ENCODE measurements around the gene PAM. TPM values are rescaled to one million over a fixed set of nuclear protein-coding genes. Genes with fewer than 3 reads are reported as not detected.

Gene PAM
- total RNA-seq, 2 experiments from 2014 or later, result 15.0 to 15.9 TPM

- Mint-ChIP-seq H3K27ac (no peak overlapping the region), H3K4me1 (no peaks in the 10 kb centered on the region), H3K36me3 (ENCODE audit: low read depth) (no peaks in the 10 kb centered on the region), H3K9me3 (no peaks in the 10 kb centered on the region), H3K4me3 (no peak overlapping the region), H3K27me3 (no peaks in the 10 kb centered on the region)
- no peak for DNase-seq
- POLR2A ChIA-PET, result no interaction called here
- CTCF ChIA-PET, result no interaction called here
These were observed 161.0 kb downstream of the PAM start for GRCh38 chr5:102916109-102916508.

- POLR2A ChIA-PET, result no interaction called here
These were observed 164.0 kb downstream of the PAM start for GRCh38 chr5:102918986-102919610.

GRCh38 chr5:102920762-102921161 is 165.7 kb downstream of the PAM start:
- Mint-ChIP-seq H3K36me3 (ENCODE audit: low read depth) (no peaks in the 10 kb centered on the region), H3K27me3 (no peaks in the 10 kb centered on the region), H3K27ac (no peak overlapping the region), H3K9me3 (no peaks in the 10 kb centered on the region), H3K4me1 (no peaks in the 10 kb centered on the region), H3K4me3 (no peak overlapping the region)
- ChIA-PET POLR2A (no interaction called here), CTCF (interaction anchor here (0.5 kb wide), 1 partner anchor 237 kb away, joined by 4 read pairs; no protein-coding TSS in a partner anchor)
- DNase-seq, result no peak

More at GRCh38 chr5:102918986-102919610, 164.0 kb downstream of the PAM start:
- no peak overlapping the region for H3K4me3 Mint-ChIP-seq
- CTCF ChIA-PET, result no interaction called here
- no peaks in the 10 kb centered on the region for H3K27me3 Mint-ChIP-seq
- H3K36me3 Mint-ChIP-seq (ENCODE audit: low read depth), result no peaks in the 10 kb centered on the region
- no peak overlapping the region for H3K27ac Mint-ChIP-seq
- no peak for DNase-seq
- no peaks in the 10 kb centered on the region for H3K9me3 Mint-ChIP-seq
- no peaks in the 10 kb centered on the region for H3K4me1 Mint-ChIP-seq

GRCh38 chr5:102921341-102922044 is 166.4 kb downstream of the PAM start:
- Mint-ChIP-seq H3K4me1 (no peaks in the 10 kb centered on the region), H3K27ac (no peak overlapping the region), H3K27me3 (no peaks in the 10 kb centered on the region), H3K9me3 (no peaks in the 10 kb centered on the region), H3K4me3 (no peak overlapping the region), H3K36me3 (ENCODE audit: low read depth) (no peaks in the 10 kb centered on the region)
- ChIA-PET POLR2A (no interaction called here), CTCF (no interaction called here)
- DNase-seq, result no peak

DNA sequence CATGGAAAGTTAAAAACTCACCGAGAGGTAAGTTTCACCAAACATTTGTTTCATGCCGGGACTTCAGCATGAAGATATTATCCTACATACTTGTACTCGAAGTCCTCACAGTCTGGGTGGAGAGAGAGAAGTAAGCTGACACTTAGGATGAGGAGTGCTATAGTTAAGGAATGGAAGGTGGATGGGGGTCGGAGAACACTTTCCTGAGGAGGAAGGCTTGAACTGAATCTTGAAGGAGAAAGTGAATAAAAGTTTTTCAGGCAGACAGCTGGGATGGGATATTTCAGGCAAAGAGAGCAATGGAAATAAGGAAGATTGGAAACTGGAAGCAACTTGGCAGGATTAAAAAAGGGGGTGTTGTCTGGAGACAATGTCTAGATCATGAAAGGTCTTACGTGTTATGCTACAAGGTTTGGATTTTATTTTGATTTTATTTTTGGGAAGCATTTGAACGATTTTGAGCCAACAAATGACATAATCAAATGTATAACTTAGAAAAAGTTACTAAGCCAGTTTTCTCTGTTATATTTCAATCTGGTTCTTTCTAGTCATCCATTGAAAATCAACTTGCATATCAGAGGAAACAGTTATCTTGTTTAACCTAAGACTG is 167.1 kb downstream of the PAM start:
- Mint-ChIP-seq H3K27me3 (no peaks in the 10 kb centered on the region), H3K9me3 (no peaks in the 10 kb centered on the region), H3K36me3 (ENCODE audit: low read depth) (no peaks in the 10 kb centered on the region), H3K27ac (no peak overlapping the region), H3K4me1 (no peaks in the 10 kb centered on the region), H3K4me3 (no peak overlapping the region)
- ChIA-PET POLR2A (interaction anchor here (0.6 kb wide), 1 partner anchor 18 kb away, joined by 3 read pairs; no protein-coding TSS in a partner anchor), CTCF (no interaction called here)
- DNase-seq, result no peak

- no peak overlapping the region for H3K4me3 Mint-ChIP-seq
- no peak for DNase-seq
- H3K36me3 Mint-ChIP-seq (ENCODE audit: low read depth), result no peaks in the 10 kb centered on the region
- CTCF ChIA-PET, result no interaction called here
- H3K27ac Mint-ChIP-seq, result no peak overlapping the region
- POLR2A ChIA-PET, result no interaction called here
- no peaks in the 10 kb centered on the region for H3K27me3 Mint-ChIP-seq
- H3K9me3 Mint-ChIP-seq, result no peaks in the 10 kb centered on the region
- no peaks in the 10 kb centered on the region for H3K4me1 Mint-ChIP-seq
These were observed 167.8 kb downstream of the PAM start for GRCh38 chr5:102922799-102923477.

- no peak overlapping the region for H3K4me3 Mint-ChIP-seq
- H3K27me3 Mint-ChIP-seq, result no peaks in the 10 kb centered on the region
- ChIA-PET CTCF (interaction anchor here (0.6 to 0.7 kb wide), 3 partner anchors 152 to 230 kb away, joined by 3 read pairs; no protein-coding TSS in a partner anchor), POLR2A (no interaction called here)
- H3K27ac Mint-ChIP-seq, result no peak overlapping the region
- no peaks in the 10 kb centered on the region for H3K36me3 Mint-ChIP-seq (ENCODE audit: low read depth)
- no peaks in the 10 kb centered on the region for H3K9me3 Mint-ChIP-seq
- no peaks in the 10 kb centered on the region for H3K4me1 Mint-ChIP-seq
- DNase-seq, result no peak
These were observed 169.9 kb downstream of the PAM start for GRCh38 chr5:102924963-102925362.

DNA sequence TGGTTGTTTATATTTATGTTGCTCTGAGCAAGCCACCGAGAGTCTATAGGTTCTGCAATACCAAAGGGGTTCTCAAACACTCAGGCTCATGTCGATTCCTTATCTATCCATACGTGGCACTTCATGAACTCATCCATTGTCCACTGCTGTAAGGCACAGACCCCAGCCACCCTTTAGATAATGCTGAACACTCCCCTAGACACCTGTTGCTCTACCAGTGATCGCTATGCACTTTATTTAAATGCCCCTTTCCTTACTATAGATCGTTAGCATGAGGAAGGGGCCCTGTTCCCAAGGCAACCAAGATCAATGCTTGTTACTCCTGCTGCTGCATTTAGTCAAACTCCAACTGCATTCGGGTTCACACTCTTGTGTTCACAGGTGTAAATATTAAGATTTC is 171.9 kb downstream of the PAM start:
- CTCF ChIA-PET, result no interaction called here
- no peak overlapping the region for H3K4me3 Mint-ChIP-seq
- no peak overlapping the region for H3K27ac Mint-ChIP-seq
- H3K4me1 Mint-ChIP-seq, result no peaks in the 10 kb centered on the region
- no peak for DNase-seq
- no peaks in the 10 kb centered on the region for H3K27me3 Mint-ChIP-seq
- no peaks in the 10 kb centered on the region for H3K9me3 Mint-ChIP-seq
- POLR2A ChIA-PET, result no interaction called here
- no peaks in the 10 kb centered on the region for H3K36me3 Mint-ChIP-seq (ENCODE audit: low read depth)

- Mint-ChIP-seq H3K4me3 (no peak overlapping the region), H3K9me3 (no peaks in the 10 kb centered on the region), H3K27ac (no peak overlapping the region), H3K36me3 (ENCODE audit: low read depth) (no peaks in the 10 kb centered on the region), H3K4me1 (no peaks in the 10 kb centered on the region), H3K27me3 (no peaks in the 10 kb centered on the region)
- ChIA-PET POLR2A (no interaction called here), CTCF (interaction anchor here (1.5 kb wide), 2 partner anchors 12 to 209 kb away, joined by 3 to 5 read pairs; no protein-coding TSS in a partner anchor)
- DNase-seq, result no peak
These were observed 175.1 kb downstream of the PAM start for GRCh38 chr5:102930244-102930643.

- Mint-ChIP-seq H3K27me3 (no peaks in the 10 kb centered on the region), H3K27ac (no peak overlapping the region), H3K9me3 (no peaks in the 10 kb centered on the region), H3K4me1 (no peaks in the 10 kb centered on the region), H3K36me3 (ENCODE audit: low read depth) (no peaks in the 10 kb centered on the region), H3K4me3 (no peak overlapping the region)
- DNase-seq, result no peak
- ChIA-PET POLR2A (no interaction called here), CTCF (interaction anchor here (0.7 to 1.5 kb wide), 3 partner anchors 13 to 208 kb away, joined by 3 to 5 read pairs (median 3); no protein-coding TSS in a partner anchor)
These were observed 176.1 kb downstream of the PAM start for GRCh38 chr5:102931085-102931725.

- Mint-ChIP-seq H3K4me1 (no peaks in the 10 kb centered on the region), H3K4me3 (no peak overlapping the region), H3K27me3 (no peaks in the 10 kb centered on the region), H3K27ac (no peak overlapping the region), H3K9me3 (no peaks in the 10 kb centered on the region), H3K36me3 (ENCODE audit: low read depth) (no peaks in the 10 kb centered on the region)
- no peak for DNase-seq
- POLR2A ChIA-PET, result no interaction called here
- CTCF ChIA-PET, result no interaction called here
These were observed 177.7 kb downstream of the PAM start for GRCh38 chr5:102932781-102933180.

- H3K27me3 Mint-ChIP-seq, result no peaks in the 10 kb centered on the region
- no peak for DNase-seq
- no peaks in the 10 kb centered on the region for H3K36me3 Mint-ChIP-seq (ENCODE audit: low read depth)
- H3K27ac Mint-ChIP-seq, result no peak overlapping the region
- no peak overlapping the region for H3K4me3 Mint-ChIP-seq
- no peaks in the 10 kb centered on the region for H3K9me3 Mint-ChIP-seq
- POLR2A ChIA-PET, result no interaction called here
- CTCF ChIA-PET, result no interaction called here
- no peaks in the 10 kb centered on the region for H3K4me1 Mint-ChIP-seq
These were observed 178.2 kb downstream of the PAM start for GRCh38 chr5:102933316-102933715.
